SK-N-MC (cell line): ENCODE data around the gene XRCC6.

Source experiments
- EZH2 ChIP-seq: fragments of 200-600 bp; sonication (generic); IDR thresholded peaks from one replicate; pipeline ENCODE4 v1.6.1; 2017; ENCODE audit warnings: antibody characterized with exemption
- FOXP2 ChIP-seq: optimal IDR thresholded peaks from 2 replicates; pipeline ENCODE3; 2011; ENCODE audit warnings: mild to moderate bottlenecking, moderate library complexity; ENCODE audit not compliant: insufficient read depth; ENCODE audit errors: extremely low read length, control extremely low read depth
- POLR2AphosphoS5 ChIP-seq: IDR thresholded peaks from 2 replicates; pipeline ENCODE4 v1.6.1; 2012; ENCODE audit warnings: mild to moderate bottlenecking, low read depth, low read length, borderline replicate concordance

GRCh38 chr22:41648432-41648831 lies 27.3 kb downstream of the XRCC6 start:
- TF ChIP-seq POLR2AphosphoS5 = no peak
- no peak for TF ChIP-seq EZH2
- TF ChIP-seq FOXP2 = no peak
